Kidney (tissue), 2 donors: ENCODE measurements around the gene PLEKHA3. TPM values are rescaled to one million over a fixed set of nuclear protein-coding genes. Genes with fewer than 3 reads are reported as not detected.

ENCODE experiments used
- polyA plus RNA-seq: library from polyadenylated mRNA; stranded (reverse); fragments of 350-450 nt; fragmentation: Illumina TruSeq; extraction: RNeasy Lipid Tissue Mini Kit (QIAGEN cat#74804); gene quantifications from one replicate; pipeline ENCODE4 v1.2.3, GENCODE V29; 2014; ENCODE audit warnings: low read depth, low replicate concordance; ENCODE audit not compliant: insufficient read depth
- total RNA-seq: library from RNA; stranded (reverse); fragmentation: NEBNext Ultra II Directional; extraction: Animal tissue kit (Norgen Biotek cat#: 25700); gene quantifications from one replicate; pipeline ENCODE4 v1.2.1, GENCODE V29; 2021
- donor health status: DM: yes; HTN: yes; CAD: no.

The PLEKHA3 gene
- total and polyA plus RNA-seq, 2 donors from 2014 or later, result 9.4 to 34.2 TPM

Other genes starting within 250 kb of the PLEKHA3 start
- gene PRKRA, start 29.3 kb upstream of the PLEKHA3 start, total RNA-seq, result 43.0 TPM
- gene PRKRA, start 29.3 kb upstream of the PLEKHA3 start, polyA plus RNA-seq, result 42.6 TPM
- gene PJVK, start 29.1 kb upstream of the PLEKHA3 start, total RNA-seq, result 4.3 TPM
- gene PJVK, start 29.1 kb upstream of the PLEKHA3 start, polyA plus RNA-seq, result 6.2 TPM
- 8.2 TPM for gene FKBP7, start 1.9 kb upstream of the PLEKHA3 start, total RNA-seq
- 10.8 TPM for gene FKBP7, start 1.9 kb upstream of the PLEKHA3 start, polyA plus RNA-seq